ENCODE results near the gene CFAP141.

Gene CFAP141

DNA sequence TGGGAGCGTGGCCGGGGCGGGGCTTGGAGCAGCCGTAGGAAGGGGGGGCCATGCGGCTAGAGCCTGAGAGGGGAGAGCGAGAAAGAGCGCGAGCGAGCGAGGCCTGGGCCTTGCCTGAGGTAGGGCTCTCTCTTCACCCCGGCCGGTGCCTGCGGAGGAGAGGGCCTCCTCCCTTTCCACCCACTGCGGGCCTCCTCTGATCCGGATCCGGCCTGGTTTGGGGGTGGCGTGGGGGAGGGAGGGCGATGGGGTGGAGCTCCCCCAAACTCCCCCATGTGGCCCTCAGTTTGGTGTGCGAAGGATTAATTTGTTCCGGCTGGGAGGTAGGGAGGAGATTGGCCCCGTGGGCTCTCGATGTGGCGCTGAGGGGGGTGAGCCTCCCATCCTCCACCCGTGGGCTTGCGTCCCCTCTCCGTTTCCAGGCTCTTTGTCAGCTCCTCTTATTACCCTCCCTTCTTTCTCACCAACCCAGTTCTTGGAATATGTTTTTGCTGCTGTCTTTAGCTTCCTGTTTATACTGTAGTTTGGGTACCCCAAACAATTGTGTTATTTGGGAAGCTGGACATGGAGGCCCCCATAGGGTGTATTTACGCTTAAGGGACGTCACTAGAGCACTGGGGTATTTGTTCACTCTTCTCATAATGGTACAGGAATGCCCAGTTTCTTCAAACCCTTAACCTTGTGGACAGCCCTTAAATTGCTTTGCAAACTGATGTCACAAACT is 15.3 kb upstream of the CFAP141 start:
- TF ChIP-seq, protein P1, sequence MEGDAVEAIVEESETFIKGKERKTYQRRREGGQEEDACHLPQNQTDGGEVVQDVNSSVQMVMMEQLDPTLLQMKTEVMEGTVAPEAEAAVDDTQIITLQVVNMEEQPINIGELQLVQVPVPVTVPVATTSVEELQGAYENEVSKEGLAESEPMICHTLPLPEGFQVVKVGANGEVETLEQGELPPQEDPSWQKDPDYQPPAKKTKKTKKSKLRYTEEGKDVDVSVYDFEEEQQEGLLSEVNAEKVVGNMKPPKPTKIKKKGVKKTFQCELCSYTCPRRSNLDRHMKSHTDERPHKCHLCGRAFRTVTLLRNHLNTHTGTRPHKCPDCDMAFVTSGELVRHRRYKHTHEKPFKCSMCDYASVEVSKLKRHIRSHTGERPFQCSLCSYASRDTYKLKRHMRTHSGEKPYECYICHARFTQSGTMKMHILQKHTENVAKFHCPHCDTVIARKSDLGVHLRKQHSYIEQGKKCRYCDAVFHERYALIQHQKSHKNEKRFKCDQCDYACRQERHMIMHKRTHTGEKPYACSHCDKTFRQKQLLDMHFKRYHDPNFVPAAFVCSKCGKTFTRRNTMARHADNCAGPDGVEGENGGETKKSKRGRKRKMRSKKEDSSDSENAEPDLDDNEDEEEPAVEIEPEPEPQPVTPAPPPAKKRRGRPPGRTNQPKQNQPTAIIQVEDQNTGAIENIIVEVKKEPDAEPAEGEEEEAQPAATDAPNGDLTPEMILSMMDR (conservative IDR thresholded peaks at IDR 0.05; ENCODE audit: low read depth, low read length) = no peak
- DNase-seq (ENCODE audit: low read depth) = peak; percentile 88
- H3K4me3 ChIP-seq (ENCODE audit: low read depth, low read length) = peak overlapping the region; percentile 94

DNA sequence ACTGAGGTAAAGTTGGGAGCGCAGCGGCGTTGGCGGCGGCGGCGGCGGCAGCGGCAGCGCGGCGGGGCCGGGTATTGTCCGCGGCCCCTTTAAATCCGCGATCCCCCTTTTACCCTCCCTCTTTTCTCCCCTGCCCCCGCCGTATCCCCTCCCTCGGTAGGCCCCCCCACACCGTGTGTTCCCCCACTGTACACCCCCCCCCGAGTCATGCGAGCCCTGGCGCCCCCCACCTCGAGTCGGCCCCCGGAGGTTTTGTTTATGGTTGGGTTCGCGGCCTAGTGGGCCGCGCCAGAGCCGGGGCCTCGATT is 14.8 kb upstream of the CFAP141 start:
- peak overlapping the region; percentile 94 for H3K4me3 ChIP-seq (ENCODE audit: low read depth, low read length)
- TF ChIP-seq, protein P1 (conservative IDR thresholded peaks at IDR 0.05; ENCODE audit: low read depth, low read length) = no peak
- no peak for DNase-seq (ENCODE audit: low read depth)

DNA sequence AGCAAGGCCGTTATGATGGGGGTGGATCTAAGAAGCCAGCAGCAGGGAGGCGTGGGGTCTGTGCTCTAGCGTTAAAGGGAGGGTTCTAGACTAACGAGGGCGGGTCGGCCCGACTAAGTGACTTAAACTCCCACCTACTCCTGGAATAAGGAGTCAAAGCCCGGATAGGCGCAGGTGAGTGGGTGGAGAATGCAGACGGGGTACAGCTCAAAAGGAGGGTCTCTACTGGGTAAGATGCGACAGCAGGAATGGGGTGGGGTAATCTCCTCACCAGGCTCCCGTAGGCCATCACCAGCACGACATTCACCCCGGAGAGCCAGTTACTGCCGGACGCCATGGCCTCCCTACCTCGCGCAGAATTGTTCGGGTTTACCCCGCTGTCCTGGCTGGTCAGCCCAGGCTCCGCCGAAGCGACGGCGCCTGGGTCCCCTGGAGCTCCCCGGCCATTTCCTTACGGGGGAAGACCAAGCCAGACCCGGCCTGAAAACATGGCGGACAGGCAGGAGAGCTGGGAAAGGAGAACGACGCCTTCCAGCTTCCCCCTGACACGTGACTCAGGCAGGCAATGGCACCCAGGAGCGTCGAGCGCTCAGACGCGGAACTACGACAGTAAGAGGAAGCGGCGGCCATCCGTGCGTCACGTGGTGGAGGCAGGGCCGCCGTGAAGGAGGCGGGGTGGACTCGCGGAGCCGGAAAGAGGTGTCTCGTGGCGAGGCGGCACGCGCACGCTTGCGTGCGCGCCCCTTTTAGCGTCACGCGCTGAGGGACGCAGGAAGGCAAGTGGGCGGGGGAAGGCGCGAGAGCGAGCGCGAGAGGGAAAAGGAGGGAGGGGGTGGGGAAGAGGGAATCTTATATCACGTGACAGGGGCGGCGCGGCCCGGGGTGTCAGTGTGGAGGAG is 14.2 kb upstream of the CFAP141 start, which contains the start of gene UBAP2L:
Gene UBAP2L, plus strand, starts transcription at position 885 of the 899 bp plus-strand sequence. CDS start 4,169 bp downstream, outside the sequence.
- H3K4me3 ChIP-seq (ENCODE audit: low read depth, low read length) = peak within 1 kb of the TSS; percentile 94
- peak; percentile 99 for DNase-seq (ENCODE audit: low read depth)
- TF ChIP-seq, protein P1 (conservative IDR thresholded peaks at IDR 0.05; ENCODE audit: low read depth, low read length) = no peak

DNA sequence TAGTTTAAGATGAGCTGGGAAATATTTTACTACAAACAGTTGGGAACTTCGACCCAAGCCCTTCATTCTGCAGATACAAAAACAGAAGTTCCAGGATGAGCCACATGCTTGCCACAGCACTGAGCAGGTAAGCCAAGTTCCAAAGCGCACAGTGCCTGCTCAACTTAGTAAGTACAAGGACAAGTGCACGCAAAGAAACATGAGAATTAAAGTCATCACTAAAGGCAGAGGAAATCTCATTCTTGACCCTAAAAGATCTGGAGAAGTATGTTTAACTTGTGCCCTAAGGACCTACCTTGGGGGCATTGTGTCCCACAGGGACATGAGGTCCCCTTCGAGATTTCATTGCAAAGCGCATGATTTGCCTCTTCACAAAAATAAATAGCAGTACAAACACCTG is 13.4 kb upstream of the CFAP141 start:
- H3K4me3 ChIP-seq (ENCODE audit: low read depth, low read length) = peak overlapping the region; percentile 79
- DNase-seq (ENCODE audit: low read depth) = peak; percentile 58
- TF ChIP-seq, protein P1 (conservative IDR thresholded peaks at IDR 0.05; ENCODE audit: low read depth, low read length) = no peak

DNA sequence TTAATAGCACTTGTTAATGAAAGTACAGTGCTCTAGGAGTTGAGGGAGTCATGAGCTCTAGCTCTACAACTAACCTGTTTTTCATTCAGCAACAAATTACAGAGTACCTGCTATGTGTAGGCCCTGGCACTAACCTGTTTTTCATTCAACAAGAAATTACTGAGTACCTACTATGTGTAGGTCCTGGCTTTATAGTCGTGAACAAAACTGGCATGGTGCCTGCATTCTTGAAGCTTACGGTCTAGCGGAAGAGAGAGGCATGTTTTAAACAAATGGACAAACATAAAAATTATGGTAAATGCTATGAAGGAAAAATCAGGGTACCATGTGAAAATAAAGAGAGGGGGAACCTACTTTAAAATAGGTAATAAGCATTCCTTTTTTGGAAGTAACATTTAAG is 12.4 kb upstream of the CFAP141 start:
- peak overlapping the region; percentile 79 for H3K4me3 ChIP-seq (ENCODE audit: low read depth, low read length)
- DNase-seq (ENCODE audit: low read depth) = no peak
- TF ChIP-seq, protein P1 (conservative IDR thresholded peaks at IDR 0.05; ENCODE audit: low read depth, low read length) = no peak

DNA sequence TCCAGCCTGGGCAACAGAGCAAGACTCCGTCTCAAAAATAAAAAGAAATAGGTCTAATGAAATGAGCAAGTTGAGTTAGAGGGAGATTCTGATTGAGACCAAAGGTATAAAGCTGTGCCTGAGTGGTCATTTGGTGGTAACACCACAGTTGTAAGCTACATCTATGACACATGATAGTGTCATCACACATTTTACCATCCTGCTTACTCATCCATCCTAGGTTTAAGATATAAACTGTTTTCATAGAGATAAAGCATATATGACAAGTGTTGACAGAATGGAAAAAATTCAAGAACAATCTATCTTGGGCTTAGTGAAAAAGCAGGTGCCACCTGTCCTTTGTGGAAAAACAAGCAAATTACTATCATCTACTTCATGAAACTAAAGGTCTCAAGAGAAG is 7.1 kb upstream of the CFAP141 start:
- peak; percentile 13 for DNase-seq (ENCODE audit: low read depth)
- H3K4me3 ChIP-seq (ENCODE audit: low read depth, low read length) = no peak overlapping the region
- TF ChIP-seq, protein P1 (conservative IDR thresholded peaks at IDR 0.05; ENCODE audit: low read depth, low read length) = no peak

Data from choroid plexus epithelial cell (primary cell).